HepG2 (cell line): ENCODE data around the gene DFFA. TPM values are rescaled to one million over a fixed set of nuclear protein-coding genes. Genes with fewer than 3 reads are reported as not detected.

Experiments used
- ATAC-seq: fragments of 200-7000 bp; cut with Tn5 transposase; 3 replicates; pipeline ENCODE4 v1.9.1; 2020; ENCODE audit warnings: mild to moderate bottlenecking, moderate library complexity
- Bru-seq: library from RNA; stranded (reverse); fragments of 400-500 nt; gene quantifications from one replicate; lab custom pipeline; 2021; lab: Mats Ljungman, UMichigan
- BruChase-seq, 2 experiments: library from RNA; stranded (reverse); fragments of 400-500 nt; gene quantifications; one replicate each; lab custom pipeline; 2021; lab: Mats Ljungman, UMichigan
- BruUV-seq: library from RNA; stranded (reverse); fragments of 400-500 nt; replicated peaks from 2 replicates; lab custom pipeline; 2021; lab: Mats Ljungman, UMichigan
- CTCF ChIA-PET: fragments of 300-600 bp; formaldehyde crosslinking; extraction: SDS; loops from one replicate; lab custom pipeline; 2021; ENCODE audit warnings: low total read pairs, inconsistent platforms, low intra/inter-chr PET ratio; lab: Yijun Ruan, JAX
- POLR2A ChIA-PET: fragments of 350-600 bp; sonication (Branson Sonifier 250); formaldehyde crosslinking; loops from one replicate; lab custom pipeline; 2020; ENCODE audit warnings: antibody characterized with exemption, inconsistent platforms; lab: Yijun Ruan, JAX
- DNase-seq: peaks from one replicate; pipeline ENCODE4 v3.0.0-alpha.2; 2015; ENCODE audit warnings: low spot score
- FAIRE-seq: peaks from 3 replicates; lab custom pipeline; 2011; peaks lifted over from hg19 to GRCh38; lab: Jason Lieb, UNC
- H2AFZ ChIP-seq: one replicate; pipeline ENCODE4 v1.6.1; 2011; ENCODE audit warnings: low read length, inconsistent platforms
- H3K27ac ChIP-seq: fragments of 300-600 bp; 3 replicates; pipeline ENCODE4 v1.8.0; 2011; ENCODE audit warnings: mixed run types, mild to moderate bottlenecking, mixed read lengths, low read length, inconsistent platforms; ENCODE audit not compliant: insufficient read depth; ENCODE audit errors: extremely low read length
- H3K27me3 ChIP-seq, 2 experiments: fragments of 200-600 bp in 1 of 2; 2 replicates in 1 of 2; 3 replicates in 1 of 2; pipeline versions ENCODE4 v1.6.0 to v1.8.0; 2011; ENCODE audit warnings: low read length in 2 of 2, mild to moderate bottlenecking in 2 of 2, moderate library complexity in 2 of 2, inconsistent platforms in 1 of 2; ENCODE audit not compliant: insufficient read depth in 2 of 2, control insufficient read depth in 1 of 2
- H3K36me3 ChIP-seq, 2 experiments: fragments of 200-600 bp in 1 of 2; replicated peaks in 1 of 2; 2 replicates in 1 of 2; 3 replicates in 1 of 2; pipeline versions ENCODE4 v1.5.1 to v1.8.0; 2011; ENCODE audit warnings: low read length in 2 of 2, inconsistent platforms in 1 of 2; ENCODE audit not compliant: insufficient read depth in 2 of 2, control insufficient read depth in 1 of 2
- H3K4me1 ChIP-seq: 2 replicates; pipeline ENCODE4 v1.5.1; 2012; ENCODE audit warnings: low read length, inconsistent platforms; ENCODE audit not compliant: insufficient read depth
- H3K4me2 ChIP-seq: 2 replicates; pipeline ENCODE4 v1.6.0; 2011; ENCODE audit warnings: low read depth, low read length, inconsistent platforms
- H3K4me3 ChIP-seq, 3 experiments: fragments of 200-600 bp in 1 of 3; sonication (generic), shearing (Covaris generic) in 1 of 3; replicated peaks in 1 of 3; 2 replicates each; pipeline ENCODE4 v1.5.1; 2011 to 2016; ENCODE audit warnings: low read length in 3 of 3, inconsistent platforms in 2 of 3, low read depth in 2 of 3, mild to moderate bottlenecking in 2 of 3, control low read depth in 1 of 3, mixed read lengths in 1 of 3; ENCODE audit not compliant: insufficient read depth in 1 of 3
- H3K79me2 ChIP-seq: one replicate; pipeline ENCODE4 v1.6.1; 2011; ENCODE audit warnings: low read length, inconsistent platforms; ENCODE audit not compliant: insufficient read depth
- H3K9ac ChIP-seq: 2 replicates; pipeline ENCODE4 v1.6.0; 2011; ENCODE audit warnings: mild to moderate bottlenecking, low read depth, low read length, inconsistent platforms; ENCODE audit not compliant: insufficient read depth
- H3K9me3 ChIP-seq: 2 replicates; pipeline ENCODE4 v1.5.1; 2012; ENCODE audit warnings: mild to moderate bottlenecking, low read length
- H4K20me1 ChIP-seq: 2 replicates; pipeline ENCODE4 v1.6.0; 2011; ENCODE audit warnings: inconsistent platforms, mild to moderate bottlenecking, low read length, moderate library complexity; ENCODE audit not compliant: insufficient read depth
- BHLHE40 ChIP-seq: IDR thresholded peaks from 2 replicates; pipeline ENCODE4 v1.6.1; 2011; ENCODE audit warnings: low read length, improper control_type of control experiment
- KAT2B ChIP-seq: fragments of 150-350 bp; IDR thresholded peaks from 2 replicates; pipeline ENCODE4 v1.6.1; 2014; ENCODE audit warnings: low read depth, low read length, borderline replicate concordance
- MLLT10 ChIP-seq: sonication (generic); formaldehyde crosslinking; IDR thresholded peaks from 2 replicates; pipeline ENCODE4 v1.4.0; 2020; ENCODE audit warnings: missing genetic modification reagents
- NCOA2 ChIP-seq: sonication (generic); formaldehyde crosslinking; IDR thresholded peaks from 2 replicates; pipeline ENCODE4 v1.8.0; 2022; ENCODE audit warnings: inconsistent platforms
- POLR2AphosphoS5 ChIP-seq: IDR thresholded peaks from 2 replicates; pipeline ENCODE4 v1.6.1; 2012; ENCODE audit warnings: low read depth, low read length
- SAP130 ChIP-seq: IDR thresholded peaks from 2 replicates; pipeline ENCODE4 v1.6.1; 2016; ENCODE audit warnings: low read depth
- SP4 ChIP-seq: sonication (generic); formaldehyde crosslinking; IDR thresholded peaks from 2 replicates; pipeline ENCODE4 v1.8.1; 2023; ENCODE audit warnings: mild to moderate bottlenecking, missing genetic modification reagents
- YEATS2 ChIP-seq: sonication (generic); formaldehyde crosslinking; IDR thresholded peaks from 2 replicates; pipeline ENCODE4 v1.4.0; 2020; ENCODE audit warnings: missing genetic modification reagents, borderline replicate concordance
- ZMYM4 ChIP-seq: sonication (generic); formaldehyde crosslinking; IDR thresholded peaks from 2 replicates; pipeline ENCODE4 v1.8.1; 2023; ENCODE audit warnings: mild to moderate bottlenecking, missing genetic modification reagents
- ZNF749 ChIP-seq: sonication (generic); formaldehyde crosslinking; IDR thresholded peaks from 2 replicates; pipeline ENCODE4 v1.8.0; 2022; ENCODE audit warnings: mild to moderate bottlenecking, missing genetic modification reagents, moderate library complexity, borderline replicate concordance
- WGBS: methylation state at CpG from one replicate; pipeline ENCODE4 v1.1.6; 2017; ENCODE audit warnings: low lambda C conversion rate; 5-methylcytosine and 5-hydroxymethylcytosine counted together
- in situ Hi-C: cut with HindIII; loops from 2 replicates; pipeline ENCODE4 v1.10.0; 2017; ENCODE audit warnings: low pct_unique_long_range_greater_than_20kb; ENCODE audit not compliant: extremely low pct_ligation_motif_present
- intact Hi-C: fragments of 100-400 bp; cut with micrococcal nuclease; formaldehyde crosslinking; loops from one replicate; pipeline ENCODE4 v1.10.0; 2022; ENCODE audit not compliant: unreplicated experiment
- long read RNA-seq, 2 experiments: library from RNA in 1 of 2; library from polyadenylated mRNA in 1 of 2; stranded (forward) in 1 of 2; unstranded in 1 of 2; transcript quantifications; one replicate each; pipeline ENCODE4 v2.0.0, GENCODE V29; 2019 to 2022
- polyA minus RNA-seq, 3 experiments: library from RNA; depleted of rRNA, polyadenylated mRNA; stranded (reverse); fragments of >200 nt; gene quantifications; 2 replicates each; pipeline ENCODE4 v1.2.3, GENCODE V29; 2011; ENCODE audit warnings: low replicate concordance in 1 of 3
- polyA plus RNA-seq, 8 experiments: library from polyadenylated mRNA; depleted of rRNA in 3 of 8; stranded (reverse) in 7 of 8; unstranded in 1 of 8; fragments of >200 nt; fragmentation: Illumina TruSeq in 4 of 8; extraction: Trizol in 4 of 8; gene quantifications; 2 replicates each; pipeline versions ENCODE4 v1.2.1 to v1.2.3, GENCODE V29; 2011 to 2016; ENCODE audit warnings: low read depth in 4 of 8, missing spikeins in 1 of 8, mixed read lengths in 1 of 8; ENCODE audit not compliant: insufficient read depth in 1 of 8
- total RNA-seq, 5 experiments: library from RNA; depleted of rRNA; stranded (reverse); fragments of >200 nt; fragmentation: Illumina TruSeq; extraction: Trizol; gene quantifications; 2 replicates each; pipeline ENCODE4 v1.2.3, GENCODE V29; 2016; ENCODE audit warnings: low read depth in 1 of 5
- TF ChIP-seq, protein P1 (sequence below): IDR thresholded peaks from 2 replicates; pipeline ENCODE4 v1.6.1; 2016; ENCODE audit warnings: missing compliant biosample characterization, missing genetic modification reagents, borderline replicate concordance
- TF ChIP-seq, protein P2 (sequence below): sonication (generic); formaldehyde crosslinking; IDR thresholded peaks from 2 replicates; pipeline ENCODE4 v1.4.0; 2020; ENCODE audit warnings: missing genetic modification reagents

Gene DFFA, protein sequence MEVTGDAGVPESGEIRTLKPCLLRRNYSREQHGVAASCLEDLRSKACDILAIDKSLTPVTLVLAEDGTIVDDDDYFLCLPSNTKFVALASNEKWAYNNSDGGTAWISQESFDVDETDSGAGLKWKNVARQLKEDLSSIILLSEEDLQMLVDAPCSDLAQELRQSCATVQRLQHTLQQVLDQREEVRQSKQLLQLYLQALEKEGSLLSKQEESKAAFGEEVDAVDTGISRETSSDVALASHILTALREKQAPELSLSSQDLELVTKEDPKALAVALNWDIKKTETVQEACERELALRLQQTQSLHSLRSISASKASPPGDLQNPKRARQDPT
- total RNA-seq (2016; rRNA removed; fragmentation: Illumina TruSeq; extraction: Trizol): 33.9 and 44.6 TPM in 2 replicates
- 8.8 and 9.5 TPM in 2 replicates for total RNA-seq (2016; cell fraction: cytosol; rRNA removed; fragmentation: Illumina TruSeq; extraction: Trizol; ENCODE audit: low read depth)
- 34.8 and 45.3 TPM in 2 replicates for total RNA-seq (2016; cell fraction: insoluble cytoplasmic fraction; rRNA removed; fragmentation: Illumina TruSeq; extraction: Trizol)
- 18.7 and 19.6 TPM in 2 replicates for total RNA-seq (2016; cell fraction: membrane; rRNA removed; fragmentation: Illumina TruSeq; extraction: Trizol)
- 14.0 and 17.3 TPM in 2 replicates for total RNA-seq (2016; cell fraction: nucleus; rRNA removed; fragmentation: Illumina TruSeq; extraction: Trizol)
- 16.5 and 16.6 TPM in 2 replicates for polyA plus RNA-seq (2011; rRNA removed)
- 12.9 and 13.7 TPM in 2 replicates for polyA plus RNA-seq (2011; cell fraction: cytosol; rRNA removed)
- polyA plus RNA-seq (2011; cell fraction: nucleus; rRNA removed): 5.9 and 7.7 TPM in 2 replicates
- polyA plus RNA-seq (2012): 10.7 and 12.2 TPM in 2 replicates
- 6.5 and 6.7 TPM in 2 replicates for polyA plus RNA-seq (2016; cell fraction: cytosol; fragmentation: Illumina TruSeq; extraction: Trizol; ENCODE audit: low read depth)
- 32.4 and 33.3 TPM in 2 replicates for polyA plus RNA-seq (2016; cell fraction: insoluble cytoplasmic fraction; fragmentation: Illumina TruSeq; extraction: Trizol; ENCODE audit: low read depth)
- polyA plus RNA-seq (2016; cell fraction: membrane; fragmentation: Illumina TruSeq; extraction: Trizol; ENCODE audit: low read depth): 10.4 and 10.6 TPM in 2 replicates
- polyA plus RNA-seq (2016; cell fraction: nucleus; fragmentation: Illumina TruSeq; extraction: Trizol; ENCODE audit: insufficient read depth, low read depth): 20.0 and 20.1 TPM in 2 replicates
- polyA minus RNA-seq (2011; rRNA and poly(A)+ RNA removed; ENCODE audit: low replicate concordance): 36.7 and 57.5 TPM in 2 replicates
- polyA minus RNA-seq (2011; cell fraction: cytosol; rRNA and poly(A)+ RNA removed): 10.2 and 11.0 TPM in 2 replicates
- 11.3 and 12.9 TPM in 2 replicates for polyA minus RNA-seq (2011; cell fraction: nucleus; rRNA and poly(A)+ RNA removed)
- Bru-seq, nascent RNA: percentile 73 among the genes with signal in this experiment
- percentile 84 among the genes with signal in this experiment for BruChase-seq, experiment 1, labeled RNA remaining after a 6-hour chase
- BruChase-seq, experiment 2, labeled RNA remaining after a 2-hour chase: percentile 77 among the genes with signal in this experiment
- long read RNA-seq, experiment 1, full-length matches to known transcripts: 55 of 59 reads
- long read RNA-seq, experiment 1, partial matches to known transcripts: 0 of 59 reads
- long read RNA-seq, experiment 1, other reads (novel, unspliced or antisense): 4 of 59 reads
- long read RNA-seq, experiment 2, full-length matches to known transcripts: 19 of 52 reads
- long read RNA-seq, experiment 2, partial matches to known transcripts: 2 of 52 reads
- long read RNA-seq, experiment 2, other reads (novel, unspliced or antisense): 31 of 52 reads

DNA sequence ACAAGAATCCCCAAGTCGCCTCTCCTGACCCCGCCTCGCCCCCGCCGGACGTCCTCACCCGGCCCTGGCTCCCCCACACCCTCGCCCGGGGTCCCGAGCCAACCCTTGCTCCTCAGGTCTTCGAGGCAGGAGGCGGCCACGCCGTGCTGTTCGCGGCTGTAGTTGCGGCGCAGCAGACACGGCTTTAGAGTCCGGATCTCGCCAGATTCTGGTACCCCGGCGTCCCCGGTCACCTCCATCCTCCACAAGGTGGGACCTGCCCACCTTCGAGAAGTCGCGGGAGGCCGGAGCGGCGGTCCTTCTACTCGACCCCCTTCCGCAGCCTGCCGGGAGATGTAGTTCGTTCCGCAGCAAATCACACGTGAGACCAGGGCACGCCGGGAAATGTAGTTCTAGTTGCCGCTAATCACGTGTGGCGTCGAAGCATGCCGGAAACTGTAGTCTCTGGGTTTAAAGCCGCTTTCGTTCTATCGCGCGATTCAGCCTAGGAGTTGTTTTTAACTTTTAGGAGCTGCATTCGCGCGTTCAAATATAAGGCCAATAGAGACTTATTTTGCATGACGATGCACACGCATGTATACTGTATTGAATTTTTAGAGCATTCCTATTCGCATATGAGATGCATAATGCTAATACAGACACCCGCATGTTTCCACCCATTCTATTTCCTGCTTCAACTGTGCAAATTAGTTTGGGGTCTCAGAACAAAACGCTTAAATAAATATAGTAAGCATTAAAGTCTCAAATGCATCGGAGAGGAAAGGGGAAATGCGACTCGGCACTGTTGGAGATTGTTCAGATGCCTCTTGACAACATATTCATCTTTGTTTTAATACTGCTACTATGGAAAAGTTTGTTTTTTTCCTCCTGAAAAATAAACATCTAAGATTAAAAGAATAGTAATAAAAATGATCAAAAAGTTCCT is at the start of gene DFFA:
TSS of gene DFFA (minus strand) at position 310 of the 925 bp plus-strand sequence. CDS start at position 239, 71 bp downstream.
- peaks cover 43% of the 10 kb centered on the region for H3K4me1 ChIP-seq
- ATAC-seq (peak; percentile 86), FAIRE-seq (peak; percentile 91), DNase-seq (peak; percentile 95)
- H3K4me2 ChIP-seq: peak within 1 kb of the TSS; percentile 83
- ChIA-PET POLR2A (interaction anchor here (0.8 to 1.1 kb wide), 4 partner anchors 15 to 258 kb away, joined by 3 to 4 read pairs (median 4); partner anchors contain the start of gene CENPS), CTCF (no interaction called here)
- H3K9me3 ChIP-seq: no peaks in the 10 kb centered on the region
- peaks cover 28% of the 10 kb centered on the region for H3K79me2 ChIP-seq
- peak within 1 kb of the TSS; percentile 79 for H3K9ac ChIP-seq
- intact Hi-C loops: loop anchor here (5.0 kb wide), 1 partner anchor 40 kb away; the partner anchor contains the start of gene CENPS
- in situ Hi-C loops: loop anchor here (10.0 kb wide), 1 partner anchor 88 kb away; no protein-coding TSS in a partner anchor
- peaks cover 8 to 18% of the 10 kb centered on the region in 2 experiments; a peak in 4 of 5 replicates for H3K36me3 ChIP-seq
- no peaks in the 10 kb centered on the region; a peak in 1 of 5 replicates for H3K27me3 ChIP-seq
- peak within 1 kb of the TSS; percentile 70 for H3K27ac ChIP-seq
- peak within 1 kb of the TSS; percentile 74 to 83 (median 77) for H3K4me3 ChIP-seq
- under 1% methylated on average over 42 of the region's 59 CpGs for WGBS
- no peaks in the 10 kb centered on the region for H4K20me1 ChIP-seq
- no TSS peak for BruUV-seq
- H2AFZ ChIP-seq: no peak within 1 kb of the TSS
- TF ChIP-seq KAT2B (no peak), BHLHE40 (peak; percentile 99), SAP130 (CRISPR knock-in tag) (peak; percentile 98), NCOA2 (CRISPR knock-in tag) (peak; percentile 60), ZMYM4 (peak; percentile 69), SP4 (CRISPR knock-in tag) (peak; percentile 62), POLR2AphosphoS5 (peak; percentile 81), MLLT10 (CRISPR knock-in tag) (no peak), YEATS2 (CRISPR knock-in tag) (peak; percentile 96), ZNF749 (CRISPR knock-in tag) (peak; percentile 36; the same call in 1 of the 2 replicates)
- TF ChIP-seq, protein P1, sequence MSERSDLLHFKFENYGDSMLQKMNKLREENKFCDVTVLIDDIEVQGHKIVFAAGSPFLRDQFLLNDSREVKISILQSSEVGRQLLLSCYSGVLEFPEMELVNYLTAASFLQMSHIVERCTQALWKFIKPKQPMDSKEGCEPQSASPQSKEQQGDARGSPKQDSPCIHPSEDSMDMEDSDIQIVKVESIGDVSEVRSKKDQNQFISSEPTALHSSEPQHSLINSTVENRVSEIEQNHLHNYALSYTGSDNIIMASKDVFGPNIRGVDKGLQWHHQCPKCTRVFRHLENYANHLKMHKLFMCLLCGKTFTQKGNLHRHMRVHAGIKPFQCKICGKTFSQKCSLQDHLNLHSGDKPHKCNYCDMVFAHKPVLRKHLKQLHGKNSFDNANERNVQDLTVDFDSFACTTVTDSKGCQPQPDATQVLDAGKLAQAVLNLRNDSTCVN (CRISPR knock-in tag): peak; percentile 58; the same call in 1 of the 2 replicates
- TF ChIP-seq, protein P2, sequence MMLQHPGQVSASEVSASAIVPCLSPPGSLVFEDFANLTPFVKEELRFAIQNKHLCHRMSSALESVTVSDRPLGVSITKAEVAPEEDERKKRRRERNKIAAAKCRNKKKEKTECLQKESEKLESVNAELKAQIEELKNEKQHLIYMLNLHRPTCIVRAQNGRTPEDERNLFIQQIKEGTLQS: 0 out of 2 replicates have a peak, but pooled peaks have one; percentile 26
